ENCODE measurements around the gene ATP2A1.
A peak's percentile ranks its signal among the peaks of the same experiment; 100 is the strongest.
"Not testable (repeated sequence)": the region's sequence is repeated elsewhere in the genome, so short reads cannot be mapped to it uniquely, and the experiment has no call there.

The ATP2A1 gene

DNA sequence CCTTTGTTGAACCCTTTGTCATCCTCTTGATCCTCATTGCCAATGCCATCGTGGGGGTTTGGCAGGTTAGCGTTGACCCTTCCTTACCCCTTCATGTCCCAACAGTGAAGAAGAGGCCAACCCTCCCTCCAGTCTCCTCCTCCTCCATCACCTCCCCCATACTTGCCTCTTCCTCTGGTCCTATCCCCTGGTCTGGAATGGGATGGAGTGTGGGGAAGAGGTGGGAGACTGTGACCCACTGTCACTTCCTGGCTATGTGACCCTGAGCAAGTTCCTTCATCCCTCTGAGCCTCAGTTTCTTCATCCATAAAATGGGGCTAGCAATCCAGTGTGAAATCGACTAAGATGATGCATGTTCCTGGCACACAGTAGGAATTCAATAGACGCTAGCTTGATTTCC lies 2.7 kb downstream of the ATP2A1 start:
- Histone ChIP-seq H3K27ac (no peak overlapping the region), H3K4me3 (IDR thresholded peaks at IDR 0.05; ENCODE audit: insufficient read depth, low read depth, low read length) (no peak overlapping the region), H3K4me2 (no peak overlapping the region), H3K79me2 (ENCODE audit: insufficient read depth, low read depth) (no peaks in the 10 kb centered on the region), H4K20me1 (ENCODE audit: insufficient read depth) (no peaks in the 10 kb centered on the region), H3K4me1 (ENCODE audit: low read depth, poor library complexity, severe bottlenecking) (peaks cover 38% of the 10 kb centered on the region), H2AFZ (ENCODE audit: low read depth) (peak overlapping the region; percentile 83; the same call in 1 of the 2 replicates), H3K36me3 (ENCODE audit: insufficient read depth) (no peaks in the 10 kb centered on the region), H3K27me3 (ENCODE audit: insufficient read depth, low read depth) (no peaks in the 10 kb centered on the region), H3K9ac (no peak overlapping the region)
- TF ChIP-seq, protein P1, sequence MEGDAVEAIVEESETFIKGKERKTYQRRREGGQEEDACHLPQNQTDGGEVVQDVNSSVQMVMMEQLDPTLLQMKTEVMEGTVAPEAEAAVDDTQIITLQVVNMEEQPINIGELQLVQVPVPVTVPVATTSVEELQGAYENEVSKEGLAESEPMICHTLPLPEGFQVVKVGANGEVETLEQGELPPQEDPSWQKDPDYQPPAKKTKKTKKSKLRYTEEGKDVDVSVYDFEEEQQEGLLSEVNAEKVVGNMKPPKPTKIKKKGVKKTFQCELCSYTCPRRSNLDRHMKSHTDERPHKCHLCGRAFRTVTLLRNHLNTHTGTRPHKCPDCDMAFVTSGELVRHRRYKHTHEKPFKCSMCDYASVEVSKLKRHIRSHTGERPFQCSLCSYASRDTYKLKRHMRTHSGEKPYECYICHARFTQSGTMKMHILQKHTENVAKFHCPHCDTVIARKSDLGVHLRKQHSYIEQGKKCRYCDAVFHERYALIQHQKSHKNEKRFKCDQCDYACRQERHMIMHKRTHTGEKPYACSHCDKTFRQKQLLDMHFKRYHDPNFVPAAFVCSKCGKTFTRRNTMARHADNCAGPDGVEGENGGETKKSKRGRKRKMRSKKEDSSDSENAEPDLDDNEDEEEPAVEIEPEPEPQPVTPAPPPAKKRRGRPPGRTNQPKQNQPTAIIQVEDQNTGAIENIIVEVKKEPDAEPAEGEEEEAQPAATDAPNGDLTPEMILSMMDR (conservative IDR thresholded peaks at IDR 0.05; ENCODE audit: low read depth, low read length), result no peak

DNA sequence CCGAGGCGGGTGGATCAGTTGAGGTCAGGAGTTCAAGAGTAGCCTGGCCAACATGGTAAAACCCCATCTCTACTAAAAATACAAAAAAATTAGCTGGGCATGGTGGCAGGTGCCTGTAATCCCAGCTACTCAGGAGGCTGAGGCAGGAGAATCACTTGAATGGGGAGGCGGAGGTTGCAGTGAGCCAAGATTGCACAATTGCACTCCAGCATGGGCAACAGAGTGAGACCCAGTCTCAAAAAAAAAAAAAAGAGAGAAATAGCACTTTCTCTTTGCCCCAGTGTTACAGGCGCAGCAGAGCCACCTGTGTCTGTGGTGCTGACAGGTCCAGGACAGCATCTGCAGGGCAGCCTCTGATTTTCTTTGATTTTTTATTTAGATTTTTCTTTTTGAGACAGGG lies 3.3 kb downstream of the ATP2A1 start:
- not testable (repeated sequence) for H3K79me2 ChIP-seq (ENCODE audit: insufficient read depth, low read depth); H3K4me2 ChIP-seq; H3K27ac ChIP-seq; H4K20me1 ChIP-seq (ENCODE audit: insufficient read depth); H3K36me3 ChIP-seq (ENCODE audit: insufficient read depth); H3K9ac ChIP-seq; H2AFZ ChIP-seq (ENCODE audit: low read depth); H3K4me3 ChIP-seq (IDR thresholded peaks at IDR 0.05; ENCODE audit: insufficient read depth, low read depth, low read length); H3K27me3 ChIP-seq (ENCODE audit: insufficient read depth, low read depth)
- peaks cover 38% of the 10 kb centered on the region for H3K4me1 ChIP-seq (ENCODE audit: low read depth, poor library complexity, severe bottlenecking)

DNA sequence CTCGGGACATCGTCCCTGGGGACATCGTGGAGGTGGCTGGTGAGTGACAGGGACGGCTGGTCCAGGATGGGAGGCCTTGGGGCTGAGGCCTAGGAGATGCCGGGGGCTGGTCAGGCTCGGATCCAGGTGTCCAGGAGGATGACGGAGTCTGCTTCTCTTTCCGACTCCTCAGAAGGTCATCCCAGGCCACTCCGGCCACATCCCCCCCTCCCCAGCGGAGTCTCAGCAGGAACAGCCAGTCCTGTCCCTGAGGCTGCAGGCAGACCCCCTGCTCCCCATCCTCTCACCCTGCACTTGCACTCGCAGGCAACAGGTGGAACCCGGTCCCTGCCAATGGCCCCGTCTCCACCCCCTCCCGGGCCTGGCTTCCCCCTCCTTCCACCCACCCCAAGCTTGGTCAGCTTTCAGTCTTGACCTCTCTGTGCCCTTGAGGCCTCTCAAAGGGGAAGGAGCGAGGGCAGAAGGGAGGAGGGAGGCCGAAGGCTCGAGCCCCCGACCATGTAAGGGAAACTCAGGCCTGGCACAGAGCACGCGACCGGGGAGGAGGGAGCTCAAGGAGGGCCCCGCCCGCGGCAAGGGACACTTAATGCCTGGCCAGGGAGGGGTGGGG lies 4.4 kb downstream of the ATP2A1 start:
- no peak overlapping the region for H2AFZ ChIP-seq (ENCODE audit: low read depth)
- H3K4me1 ChIP-seq (ENCODE audit: low read depth, poor library complexity, severe bottlenecking), result peaks cover 29% of the 10 kb centered on the region
- no peak overlapping the region for H3K27ac ChIP-seq
- TF ChIP-seq, protein P1 (conservative IDR thresholded peaks at IDR 0.05; ENCODE audit: low read depth, low read length), result no peak
- no peak overlapping the region for H3K9ac ChIP-seq
- H3K4me2 ChIP-seq, result no peak overlapping the region
- no peaks in the 10 kb centered on the region for H4K20me1 ChIP-seq (ENCODE audit: insufficient read depth)
- H3K27me3 ChIP-seq (ENCODE audit: insufficient read depth, low read depth), result no peaks in the 10 kb centered on the region
- no peak overlapping the region for H3K4me3 ChIP-seq (IDR thresholded peaks at IDR 0.05; ENCODE audit: insufficient read depth, low read depth, low read length)
- H3K79me2 ChIP-seq (ENCODE audit: insufficient read depth, low read depth), result no peaks in the 10 kb centered on the region
- H3K36me3 ChIP-seq (ENCODE audit: insufficient read depth), result no peaks in the 10 kb centered on the region

DNA sequence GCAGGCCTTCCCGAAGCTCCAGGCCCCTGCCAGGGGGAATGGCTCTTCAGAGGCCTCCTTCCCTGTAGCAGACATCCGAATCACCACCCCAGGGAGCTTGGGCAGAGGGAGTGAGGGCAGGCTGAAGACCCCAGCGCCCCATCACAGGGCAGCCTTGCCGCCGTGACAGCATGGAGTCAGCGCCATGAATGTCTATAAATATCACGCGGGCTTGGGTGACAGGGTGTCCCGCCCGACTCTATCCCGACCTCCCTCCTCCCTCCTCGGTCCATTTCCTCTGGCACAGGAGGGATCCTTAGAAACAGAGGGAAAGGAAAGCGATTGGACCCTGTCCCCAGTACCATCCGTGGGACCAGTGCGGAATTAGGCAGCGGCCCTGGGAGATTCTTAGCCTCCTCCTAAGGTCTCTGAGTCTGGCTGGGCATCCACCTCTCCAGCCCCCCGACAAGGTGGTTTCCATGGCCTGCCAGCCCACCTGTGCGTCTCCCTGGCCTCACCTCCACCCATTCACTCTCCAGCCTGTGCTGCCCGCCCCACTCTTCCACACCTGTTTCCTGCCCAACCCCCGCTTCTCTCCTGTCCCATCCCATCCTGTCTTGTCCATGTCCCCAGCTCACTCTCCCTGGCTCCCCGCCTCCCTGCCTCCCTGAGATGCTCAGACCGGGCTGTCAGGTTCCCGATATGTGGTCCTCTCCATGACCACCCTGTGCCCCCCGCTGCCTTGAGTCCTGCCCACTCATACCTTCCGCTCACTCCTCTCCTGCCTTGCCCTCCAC lies 5.1 kb downstream of the ATP2A1 start:
- TF ChIP-seq, protein P1 (conservative IDR thresholded peaks at IDR 0.05; ENCODE audit: low read depth, low read length), result no peak
- H2AFZ ChIP-seq (ENCODE audit: low read depth), result no peak overlapping the region
- H3K79me2 ChIP-seq (ENCODE audit: insufficient read depth, low read depth), result no peaks in the 10 kb centered on the region
- H3K36me3 ChIP-seq (ENCODE audit: insufficient read depth), result no peaks in the 10 kb centered on the region
- H3K27ac ChIP-seq, result no peak overlapping the region
- peaks cover 21% of the 10 kb centered on the region for H3K4me1 ChIP-seq (ENCODE audit: low read depth, poor library complexity, severe bottlenecking)
- H3K9ac ChIP-seq, result no peak overlapping the region
- H3K4me3 ChIP-seq (IDR thresholded peaks at IDR 0.05; ENCODE audit: insufficient read depth, low read depth, low read length), result no peak overlapping the region
- no peak overlapping the region for H3K4me2 ChIP-seq
- H3K27me3 ChIP-seq (ENCODE audit: insufficient read depth, low read depth), result no peaks in the 10 kb centered on the region
- no peaks in the 10 kb centered on the region for H4K20me1 ChIP-seq (ENCODE audit: insufficient read depth)

DNA sequence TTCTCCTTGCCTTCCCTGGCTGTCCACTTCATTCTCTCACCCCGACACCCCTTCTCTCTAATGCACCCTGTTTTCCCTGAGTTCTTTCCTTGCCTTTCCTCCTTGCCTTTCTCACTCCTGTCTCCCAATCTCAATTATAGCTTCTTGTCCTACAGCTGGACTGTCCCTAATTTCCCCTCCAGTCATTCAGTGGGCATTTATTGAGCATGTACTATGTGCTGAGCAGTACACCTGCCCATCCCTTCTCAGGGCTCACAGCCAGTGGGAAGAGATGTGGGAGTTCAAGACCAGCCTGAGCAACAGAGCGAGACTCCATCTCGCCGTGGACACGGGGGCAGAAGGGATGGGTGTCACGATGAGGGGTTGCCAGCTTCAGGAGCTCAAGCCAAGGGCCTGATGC lies 5.8 kb downstream of the ATP2A1 start:
- no peak overlapping the region for H3K9ac ChIP-seq
- H3K27me3 ChIP-seq (ENCODE audit: insufficient read depth, low read depth), result no peaks in the 10 kb centered on the region
- H2AFZ ChIP-seq (ENCODE audit: low read depth), result no peak overlapping the region
- no peak overlapping the region for H3K27ac ChIP-seq
- H3K36me3 ChIP-seq (ENCODE audit: insufficient read depth), result no peaks in the 10 kb centered on the region
- peaks cover 15% of the 10 kb centered on the region for H3K4me1 ChIP-seq (ENCODE audit: low read depth, poor library complexity, severe bottlenecking)
- H3K4me2 ChIP-seq, result no peak overlapping the region
- H3K79me2 ChIP-seq (ENCODE audit: insufficient read depth, low read depth), result no peaks in the 10 kb centered on the region
- H3K4me3 ChIP-seq (IDR thresholded peaks at IDR 0.05; ENCODE audit: insufficient read depth, low read depth, low read length), result no peak overlapping the region
- TF ChIP-seq, protein P1 (conservative IDR thresholded peaks at IDR 0.05; ENCODE audit: low read depth, low read length), result no peak
- H4K20me1 ChIP-seq (ENCODE audit: insufficient read depth), result no peaks in the 10 kb centered on the region

All from KMS-11 (cell line).